BLaER1 (cell line): ENCODE measurements around the gene SMARCAD1.
"Not testable (repeated sequence)": the region's sequence is repeated elsewhere in the genome, so short reads cannot be mapped to it uniquely, and the experiment has no call there.

Source experiments
- H3K27ac ChIP-seq: shearing (Covaris generic); formaldehyde crosslinking; 2 replicates; pipeline ENCODE4 v1.8.1; 2022
- H3K27me3 ChIP-seq: shearing (Covaris generic); formaldehyde crosslinking; 2 replicates; pipeline ENCODE4 v1.8.1; 2022
- H3K36me3 ChIP-seq: shearing (Covaris generic); formaldehyde crosslinking; 2 replicates; pipeline ENCODE4 v1.8.1; 2022
- H3K4me1 ChIP-seq: shearing (Covaris generic); formaldehyde crosslinking; 2 replicates; pipeline ENCODE4 v1.8.1; 2022
- H3K4me2 ChIP-seq: shearing (Covaris generic); formaldehyde crosslinking; 2 replicates; pipeline ENCODE4 v1.8.1; 2022
- H3K4me3 ChIP-seq: shearing (Covaris generic); formaldehyde crosslinking; 2 replicates; pipeline ENCODE4 v1.8.1; 2022
- H3K9ac ChIP-seq: shearing (Covaris generic); formaldehyde crosslinking; 2 replicates; pipeline ENCODE4 v1.8.1; 2022
- H3K9me3 ChIP-seq: shearing (Covaris generic); formaldehyde crosslinking; 2 replicates; pipeline ENCODE4 v1.8.1; 2022
- H4K20me1 ChIP-seq: shearing (Covaris generic); formaldehyde crosslinking; 2 replicates; pipeline ENCODE4 v1.8.1; 2022
- Cebpa-rat ChIP-seq: shearing (Covaris generic); IDR thresholded peaks from 2 replicates; pipeline ENCODE4 v1.8.1; 2022

The SMARCAD1 gene

DNA sequence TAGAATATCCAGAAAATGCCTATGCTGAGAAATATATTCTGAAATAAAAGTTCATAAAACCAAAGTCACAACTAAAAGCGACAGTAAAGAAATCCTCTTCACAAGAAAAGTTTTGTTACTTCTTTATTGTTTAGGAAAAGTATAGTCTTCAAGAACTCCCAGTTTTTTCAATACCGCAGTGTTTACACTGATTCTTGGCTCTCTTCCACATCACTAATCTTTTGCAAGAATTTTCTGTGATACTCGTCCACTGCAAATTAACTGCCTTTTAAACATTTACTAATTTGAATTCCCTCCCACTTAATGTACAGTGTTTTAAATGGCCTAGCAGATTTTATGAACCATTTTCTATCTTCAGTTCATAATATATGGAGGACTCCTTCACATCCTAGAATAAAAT is 69.9 kb downstream of the SMARCAD1 start:
- Histone ChIP-seq H3K4me2 (no peak overlapping the region), H3K27me3 (no peaks in the 10 kb centered on the region), H3K9ac (no peak overlapping the region), H4K20me1 (peaks cover 5% of the 10 kb centered on the region; the same call in 1 of the 2 replicates), H3K27ac (no peak overlapping the region), H3K36me3 (peaks cover 86% of the 10 kb centered on the region), H3K9me3 (no peaks in the 10 kb centered on the region), H3K4me3 (no peak overlapping the region), H3K4me1 (no peaks in the 10 kb centered on the region)
- no peak for TF ChIP-seq Cebpa-rat

DNA sequence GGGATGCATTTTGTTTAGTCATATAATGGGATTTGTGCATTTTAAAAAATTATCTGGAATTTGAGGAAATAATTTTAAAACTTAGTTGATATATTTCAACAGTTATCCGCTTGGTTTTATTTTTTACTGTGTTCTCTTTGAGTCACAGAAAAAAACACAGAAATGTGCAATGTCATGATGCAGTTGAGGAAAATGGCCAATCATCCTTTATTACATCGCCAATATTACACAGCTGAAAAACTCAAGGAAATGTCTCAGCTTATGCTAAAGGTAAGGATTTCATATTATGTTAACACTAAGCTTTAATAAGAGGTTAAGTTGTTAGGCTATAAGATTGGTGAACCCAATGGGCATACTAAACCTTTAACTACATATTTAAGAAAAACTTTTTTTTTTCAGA is 71.1 kb downstream of the SMARCAD1 start:
- H3K9ac ChIP-seq, result no peak overlapping the region
- H3K27ac ChIP-seq, result no peak overlapping the region
- no peaks in the 10 kb centered on the region for H4K20me1 ChIP-seq
- no peaks in the 10 kb centered on the region for H3K4me1 ChIP-seq
- peaks cover 87% of the 10 kb centered on the region for H3K36me3 ChIP-seq
- no peak for TF ChIP-seq Cebpa-rat
- no peak overlapping the region for H3K4me2 ChIP-seq
- no peaks in the 10 kb centered on the region for H3K27me3 ChIP-seq
- H3K4me3 ChIP-seq, result no peak overlapping the region
- no peaks in the 10 kb centered on the region for H3K9me3 ChIP-seq

DNA sequence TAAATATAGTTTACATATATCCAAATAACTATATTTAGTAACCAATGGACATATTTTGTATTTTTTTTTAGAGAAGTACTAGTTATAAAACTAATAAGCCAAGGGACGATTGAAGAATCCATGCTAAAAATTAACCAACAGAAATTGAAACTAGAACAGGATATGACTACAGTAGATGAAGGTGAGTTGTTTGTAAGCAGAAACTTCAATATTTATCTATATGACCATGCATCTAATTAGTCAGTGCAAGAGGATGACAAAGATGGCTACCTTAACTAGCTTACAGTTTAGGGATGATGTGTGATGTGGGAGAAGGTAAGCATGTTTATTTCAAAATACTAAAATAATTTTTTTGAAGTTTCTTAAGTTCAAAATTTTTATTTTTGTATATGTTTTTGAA is 77.2 kb downstream of the SMARCAD1 start:
- Histone ChIP-seq H3K4me2 (no peak overlapping the region), H3K36me3 (peaks cover 85% of the 10 kb centered on the region), H3K27me3 (no peaks in the 10 kb centered on the region), H3K9ac (no peak overlapping the region), H3K4me3 (no peak overlapping the region), H3K9me3 (no peaks in the 10 kb centered on the region), H3K4me1 (no peaks in the 10 kb centered on the region), H4K20me1 (no peaks in the 10 kb centered on the region), H3K27ac (no peak overlapping the region)
- TF ChIP-seq Cebpa-rat, result no peak

DNA sequence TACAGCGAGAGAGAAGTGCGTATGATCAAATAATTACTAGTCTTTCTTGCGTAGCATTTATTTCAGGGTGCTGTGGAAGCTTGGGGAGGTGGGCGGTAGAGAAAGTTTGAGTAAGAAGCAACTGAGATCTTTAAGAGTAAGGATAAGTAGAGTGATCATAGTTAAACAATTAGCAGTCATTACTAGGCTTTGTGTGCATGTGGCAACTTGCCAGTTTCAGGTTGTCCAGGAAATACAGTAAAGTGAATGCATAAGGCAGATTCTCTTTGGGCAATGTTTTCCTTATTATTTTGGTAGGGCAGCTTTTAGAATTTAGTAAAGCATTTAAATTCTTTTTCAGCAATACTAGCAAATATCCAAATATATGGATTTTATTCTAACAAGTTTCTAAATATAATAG is 78.0 kb downstream of the SMARCAD1 start:
- H3K27ac ChIP-seq, result no peak overlapping the region
- no peak overlapping the region for H3K9ac ChIP-seq
- H3K4me3 ChIP-seq, result no peak overlapping the region
- TF ChIP-seq Cebpa-rat, result no peak
- H3K36me3 ChIP-seq, result peaks cover 84% of the 10 kb centered on the region
- H3K4me2 ChIP-seq, result no peak overlapping the region
- H3K9me3 ChIP-seq, result no peaks in the 10 kb centered on the region
- no peaks in the 10 kb centered on the region for H3K27me3 ChIP-seq
- H4K20me1 ChIP-seq, result no peaks in the 10 kb centered on the region
- no peaks in the 10 kb centered on the region for H3K4me1 ChIP-seq

DNA sequence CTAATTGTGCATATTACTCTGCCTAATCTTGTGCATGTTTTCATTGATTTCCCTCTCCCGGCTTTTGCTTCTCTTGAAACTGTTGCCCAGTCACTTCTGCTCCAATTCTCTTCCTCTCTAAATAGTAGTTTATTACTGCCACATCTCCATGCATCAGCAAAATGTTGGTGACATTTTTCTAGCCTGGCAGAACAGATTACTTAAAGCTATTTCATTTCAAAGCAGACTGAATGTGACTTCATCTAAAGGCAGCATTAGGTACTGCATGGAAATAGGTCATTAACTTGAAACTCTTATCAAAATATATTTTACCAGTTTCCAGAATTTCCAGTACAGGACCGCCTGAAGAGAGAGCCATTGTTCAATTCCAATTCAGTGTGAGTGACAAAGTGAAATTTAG is 82.6 kb downstream of the SMARCAD1 start:
- H3K27me3 ChIP-seq, result no peaks in the 10 kb centered on the region
- H3K27ac ChIP-seq, result no peak overlapping the region
- no peaks in the 10 kb centered on the region for H3K9me3 ChIP-seq
- no peak overlapping the region for H3K4me3 ChIP-seq
- TF ChIP-seq Cebpa-rat, result no peak
- H3K4me1 ChIP-seq, result no peaks in the 10 kb centered on the region
- no peak overlapping the region for H3K4me2 ChIP-seq
- no peaks in the 10 kb centered on the region for H4K20me1 ChIP-seq
- peaks cover 55% of the 10 kb centered on the region for H3K36me3 ChIP-seq
- no peak overlapping the region for H3K9ac ChIP-seq

DNA sequence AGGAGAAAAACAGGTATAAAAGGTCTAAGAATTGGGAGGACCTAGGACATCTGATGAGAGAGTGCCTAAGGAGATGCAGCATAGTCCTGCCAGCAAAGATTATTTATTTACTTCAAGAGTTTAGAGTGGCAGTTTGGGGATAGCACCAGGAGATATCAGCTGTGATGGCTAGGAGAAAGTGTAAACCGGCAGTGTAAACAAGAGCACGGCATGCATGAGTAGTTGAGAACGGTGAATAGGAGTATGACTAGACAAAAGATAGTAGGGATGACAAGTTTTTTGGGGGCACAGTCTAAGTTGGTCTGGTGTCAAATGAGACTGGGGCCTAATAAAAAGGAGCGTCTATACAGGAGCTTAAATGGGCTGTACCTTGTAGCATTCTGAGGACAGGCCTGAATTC is 86.3 kb downstream of the SMARCAD1 start:
- H3K36me3 ChIP-seq, result peaks cover 21% of the 10 kb centered on the region
- H3K4me3 ChIP-seq, H3K4me2 ChIP-seq, H3K9ac ChIP-seq, H3K9me3 ChIP-seq, H3K4me1 ChIP-seq, H3K27ac ChIP-seq, H4K20me1 ChIP-seq, H3K27me3 ChIP-seq: not testable (repeated sequence)

DNA sequence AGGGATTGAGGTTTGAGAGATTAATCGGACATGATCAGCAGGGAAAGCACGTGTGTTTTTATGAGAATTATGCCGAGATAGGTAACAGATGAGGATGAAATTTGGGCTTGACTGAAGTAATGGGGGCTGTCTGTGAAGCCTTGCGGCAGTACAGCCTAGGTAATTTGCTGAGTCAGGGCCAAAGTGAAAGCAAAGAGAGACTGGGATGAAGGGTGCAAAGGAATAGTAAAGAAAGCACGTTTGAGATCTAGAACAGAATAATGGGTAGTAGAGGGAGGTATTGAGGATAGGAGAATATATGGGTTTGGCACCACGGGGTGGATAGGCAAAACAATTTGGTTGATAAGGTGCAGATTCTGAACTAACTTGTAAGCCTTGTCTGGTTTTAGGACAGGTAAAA is 87.8 kb downstream of the SMARCAD1 start:
- not testable (repeated sequence) for H3K4me1 ChIP-seq, H3K27ac ChIP-seq, H3K4me2 ChIP-seq, H3K9ac ChIP-seq, H3K9me3 ChIP-seq, H4K20me1 ChIP-seq, H3K27me3 ChIP-seq, H3K4me3 ChIP-seq
- peaks cover 15% of the 10 kb centered on the region for H3K36me3 ChIP-seq

DNA sequence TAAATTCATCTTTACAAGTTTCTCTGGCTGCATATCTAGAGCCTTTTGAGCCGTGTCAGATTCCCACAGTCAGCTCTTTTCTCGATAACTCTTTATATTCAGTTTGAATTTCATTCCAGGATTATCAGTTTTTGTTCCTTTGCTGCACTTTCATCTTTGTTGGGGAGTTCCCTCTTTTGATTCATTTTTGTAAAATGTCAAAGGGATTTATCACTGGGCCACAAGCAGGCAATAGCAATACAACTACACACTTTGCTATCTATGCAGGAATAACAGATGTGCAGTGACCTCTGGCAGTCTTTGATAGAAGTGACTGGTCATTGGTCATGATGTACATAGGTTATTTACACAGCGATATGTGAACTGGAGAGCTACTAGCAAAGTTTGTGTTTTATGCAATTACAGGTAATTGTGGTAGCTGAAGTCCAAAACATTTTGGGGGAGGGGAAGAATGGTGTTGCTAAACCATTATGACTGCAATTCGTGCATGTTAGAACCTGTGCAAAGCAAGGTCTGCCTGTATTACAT is 91.1 kb downstream of the SMARCAD1 start:
- no peak for TF ChIP-seq Cebpa-rat
- Histone ChIP-seq H3K36me3 (no peaks in the 10 kb centered on the region), H3K4me3 (no peak overlapping the region), H3K9ac (no peak overlapping the region), H3K4me2 (no peak overlapping the region), H3K27me3 (no peaks in the 10 kb centered on the region), H4K20me1 (no peaks in the 10 kb centered on the region), H3K27ac (no peak overlapping the region), H3K4me1 (no peaks in the 10 kb centered on the region), H3K9me3 (no peaks in the 10 kb centered on the region)

DNA sequence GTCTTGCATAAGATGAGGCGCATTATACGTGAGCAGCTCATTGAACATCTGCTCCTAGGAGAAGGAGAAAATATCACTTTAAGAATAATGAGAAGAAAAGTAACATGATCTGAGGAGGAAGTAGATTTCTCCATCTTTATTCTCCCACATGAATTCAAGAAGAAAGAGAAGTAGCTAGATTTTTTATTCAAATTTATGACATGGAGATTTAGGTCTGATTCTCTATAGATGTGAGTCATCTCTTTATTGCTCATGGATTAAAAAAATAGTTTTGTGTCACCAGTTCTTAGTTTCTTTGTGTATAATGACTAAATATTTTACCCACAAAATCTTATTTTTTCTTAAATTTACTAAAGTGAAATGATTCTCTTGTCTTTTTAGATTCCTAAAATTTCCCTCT is 94.5 kb downstream of the SMARCAD1 start:
- H3K4me2 ChIP-seq, result no peak overlapping the region
- no peaks in the 10 kb centered on the region for H3K36me3 ChIP-seq
- H4K20me1 ChIP-seq, result no peaks in the 10 kb centered on the region
- no peak overlapping the region for H3K27ac ChIP-seq
- no peak overlapping the region for H3K4me3 ChIP-seq
- H3K9ac ChIP-seq, result no peak overlapping the region
- no peaks in the 10 kb centered on the region for H3K27me3 ChIP-seq
- TF ChIP-seq Cebpa-rat, result no peak
- no peaks in the 10 kb centered on the region for H3K9me3 ChIP-seq
- no peaks in the 10 kb centered on the region for H3K4me1 ChIP-seq

DNA sequence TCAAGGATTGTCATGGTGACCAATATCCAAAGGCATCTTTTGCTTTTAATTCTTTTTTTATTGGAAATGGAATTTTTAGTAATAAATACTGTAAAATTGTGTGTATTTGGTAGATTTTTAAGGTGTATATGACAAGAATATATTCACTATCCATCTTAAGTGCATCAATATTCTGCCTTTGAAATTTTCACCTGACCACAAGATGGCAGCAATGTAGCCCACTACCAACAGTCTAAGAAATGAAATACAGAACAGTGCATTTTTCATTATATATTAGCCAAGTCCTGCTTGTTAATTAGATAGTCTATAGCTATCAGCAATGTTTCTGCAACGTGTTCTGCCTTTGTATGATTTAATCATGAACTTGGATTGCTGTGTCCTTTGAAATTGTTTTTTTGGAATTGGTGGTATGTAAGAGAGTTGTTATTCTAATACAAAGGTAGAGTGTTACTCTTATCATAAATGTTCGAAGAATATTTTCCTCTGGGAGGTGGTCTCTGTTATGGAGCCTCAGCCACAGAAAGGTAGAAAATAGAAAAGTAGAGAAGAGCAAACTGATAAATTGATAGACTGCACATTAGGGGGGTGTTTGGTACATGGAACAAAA is 96.8 kb downstream of the SMARCAD1 start:
- no peaks in the 10 kb centered on the region for H3K9me3 ChIP-seq
- H3K36me3 ChIP-seq, result no peaks in the 10 kb centered on the region
- no peaks in the 10 kb centered on the region for H3K27me3 ChIP-seq
- H3K27ac ChIP-seq, result no peak overlapping the region
- H3K4me1 ChIP-seq, result no peaks in the 10 kb centered on the region
- H3K9ac ChIP-seq, result no peak overlapping the region
- H3K4me3 ChIP-seq, result no peak overlapping the region
- H3K4me2 ChIP-seq, result no peak overlapping the region
- TF ChIP-seq Cebpa-rat, result no peak
- H4K20me1 ChIP-seq, result no peaks in the 10 kb centered on the region
